ENCODE data around the gene TMBIM4.
"Not testable (repeated sequence)": the region's sequence is repeated elsewhere in the genome, so short reads cannot be mapped to it uniquely, and the experiment has no call there.

Gene TMBIM4

DNA sequence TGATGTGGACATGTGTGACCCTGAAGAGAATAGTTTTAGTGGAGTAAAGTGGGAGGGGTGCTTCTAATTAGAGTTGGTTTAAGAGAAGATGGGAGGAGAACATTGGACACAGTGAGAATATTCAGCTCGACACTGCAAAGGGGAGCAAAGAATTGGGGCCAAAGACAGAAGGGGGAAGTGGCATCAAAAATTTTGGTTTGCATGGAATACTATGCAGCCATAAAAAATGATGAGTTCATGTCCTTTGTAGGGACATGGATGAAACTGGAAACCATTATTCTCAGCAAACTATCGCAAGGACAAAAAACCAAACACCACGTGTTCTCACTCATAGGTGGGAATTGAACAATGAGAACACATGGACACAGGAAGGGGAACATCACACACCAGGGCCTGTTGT lies 15.0 kb upstream of the TMBIM4 start:
- DNase-seq (ENCODE audit: low read depth in 2 of 2) = not testable (repeated sequence)

DNA sequence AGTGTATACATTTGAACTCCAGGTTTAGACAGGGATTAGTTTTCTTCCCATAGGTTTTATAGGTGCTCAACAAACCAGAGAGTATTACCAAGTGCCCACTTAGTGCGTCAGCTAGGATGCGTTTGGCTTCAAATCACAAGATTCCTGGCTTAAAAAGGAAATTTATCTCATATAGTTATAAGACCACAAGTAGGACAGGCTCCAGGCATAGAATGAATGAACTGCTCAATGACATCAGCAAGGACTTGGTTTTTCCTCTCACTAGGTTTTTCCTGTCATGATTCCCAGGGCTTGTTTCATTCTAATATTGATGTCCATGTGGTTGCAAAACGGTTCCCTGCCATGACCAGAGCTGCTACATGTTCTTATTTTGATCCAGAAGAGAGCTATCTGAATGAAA lies 13.2 kb upstream of the TMBIM4 start:
- DNase-seq (ENCODE audit: low read depth in 2 of 2) = no peak

DNA sequence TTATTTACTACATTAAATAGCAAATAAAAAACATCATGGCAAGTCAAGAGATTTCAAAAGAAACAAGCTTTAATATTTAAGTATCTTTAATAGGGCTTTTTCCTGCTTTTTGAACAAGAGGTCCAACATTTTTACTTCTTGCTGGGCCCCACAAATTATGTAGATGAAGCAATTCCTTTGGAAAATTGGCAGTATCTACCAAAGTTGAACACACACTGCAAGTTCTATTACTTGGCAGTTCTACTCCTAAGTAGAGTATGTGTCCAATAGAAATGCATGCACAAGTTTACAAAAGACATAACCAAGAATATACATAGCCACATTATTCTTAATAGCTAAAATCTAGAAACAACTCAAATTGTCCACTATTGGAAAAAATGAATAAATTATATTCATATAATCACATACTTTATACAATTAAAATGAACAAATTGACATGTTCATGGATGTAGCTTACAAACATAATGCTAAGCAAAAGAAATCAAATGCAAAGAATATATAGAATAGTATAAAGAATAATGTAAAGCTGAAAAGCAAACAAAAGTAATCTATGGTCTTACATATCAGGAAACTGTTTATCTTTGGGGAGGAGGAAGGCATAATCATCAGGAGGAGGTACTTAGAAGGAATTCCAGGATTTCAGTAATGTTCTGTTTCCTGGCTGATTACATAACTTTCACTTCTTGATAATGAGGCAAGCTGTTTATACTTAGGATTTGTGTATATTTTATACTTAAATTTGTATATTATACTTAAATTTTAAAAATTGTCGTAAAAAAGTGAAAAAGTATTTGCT lies 6.5 kb upstream of the TMBIM4 start:
- no peak for DNase-seq (ENCODE audit: low read depth in 2 of 2)

DNA sequence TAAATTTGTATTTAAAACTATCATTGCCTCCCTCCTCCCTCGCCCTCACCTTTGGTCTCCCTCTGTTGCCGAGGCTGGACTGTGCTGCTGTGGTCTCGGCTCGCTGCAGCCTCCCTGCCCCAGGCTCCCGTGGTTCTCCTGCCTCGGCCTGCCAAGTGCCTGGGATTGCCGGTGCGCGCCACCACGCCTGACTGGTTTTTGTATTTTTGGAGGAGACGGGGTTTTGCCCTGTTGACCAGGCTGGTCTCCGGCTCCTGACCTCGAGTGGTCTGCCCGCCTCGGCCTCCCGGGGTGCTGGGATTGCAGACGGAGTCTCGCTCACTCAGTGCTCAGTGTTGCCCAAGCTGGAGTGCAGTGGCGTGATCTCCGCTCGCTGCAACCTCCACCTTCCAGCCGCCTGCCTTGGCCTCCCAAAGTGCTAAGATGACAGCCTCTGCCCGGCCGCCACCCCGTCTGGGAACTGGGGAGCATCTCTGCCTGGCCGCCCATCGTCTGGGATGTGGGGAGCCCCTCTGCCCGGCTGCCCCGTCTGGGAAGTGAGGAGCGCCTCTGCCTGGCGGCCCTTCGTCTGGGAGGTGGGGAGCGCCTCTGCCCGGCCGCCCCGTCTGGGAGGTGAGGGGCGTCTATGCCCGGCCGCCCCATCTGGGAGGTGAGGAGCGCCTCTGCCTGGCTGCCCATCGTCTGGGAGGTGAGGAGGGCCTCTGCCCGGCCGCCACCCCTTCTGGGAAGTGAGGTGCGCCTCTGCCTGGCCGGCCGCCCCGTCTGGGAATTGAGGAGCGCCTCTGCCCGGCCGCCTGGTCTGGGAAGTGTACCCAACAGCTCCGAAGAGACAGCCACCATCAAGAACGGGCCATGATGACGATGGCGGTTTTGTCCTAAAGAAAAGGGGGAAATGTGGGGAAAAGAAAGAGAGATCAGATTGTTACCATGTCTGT lies 4.9 kb upstream of the TMBIM4 start:
- DNase-seq (ENCODE audit: low read depth in 2 of 2) = not testable (repeated sequence)

DNA sequence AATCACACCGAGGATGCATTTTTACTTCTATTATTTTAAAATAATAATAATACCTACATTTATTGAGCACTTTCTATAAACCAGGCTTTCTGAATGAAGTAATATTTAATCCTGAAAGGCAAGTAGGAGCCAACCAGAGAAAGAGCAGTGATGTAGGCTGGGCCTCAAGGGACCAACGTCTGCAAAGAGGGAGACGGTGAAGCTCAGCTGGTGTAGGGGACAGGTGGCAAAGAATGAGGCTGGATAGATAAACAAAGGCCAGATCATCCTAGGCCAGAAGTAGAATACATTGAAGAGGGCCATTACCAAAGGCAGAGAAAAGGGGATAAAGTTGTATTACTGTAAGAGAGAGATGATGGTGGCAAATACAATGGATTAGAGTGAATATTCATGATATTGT lies 810 bp upstream of the TMBIM4 start:
- no peak for DNase-seq (ENCODE audit: low read depth in 2 of 2)

DNA sequence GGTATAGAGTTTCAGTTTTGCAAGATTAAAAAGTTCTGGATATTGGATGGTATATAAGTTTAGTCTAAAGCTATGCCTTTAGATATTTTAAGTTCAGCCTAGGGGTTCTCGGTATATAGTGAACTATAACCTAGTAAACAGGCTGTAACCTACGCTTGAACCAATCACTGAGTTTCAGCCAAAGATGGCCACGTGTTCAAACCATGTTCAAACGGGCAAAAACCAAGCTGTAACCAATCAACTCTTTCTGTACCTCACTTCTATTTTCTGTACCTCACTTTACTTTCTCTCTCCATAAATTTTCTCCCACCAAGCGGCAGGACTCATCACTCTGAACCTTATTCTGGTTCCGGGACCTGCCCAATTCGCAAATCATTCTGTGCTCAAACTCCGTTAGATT lies 1.4 kb downstream of the TMBIM4 start:
- DNase-seq (ENCODE audit: low read depth in 2 of 2) = no peak

DNA sequence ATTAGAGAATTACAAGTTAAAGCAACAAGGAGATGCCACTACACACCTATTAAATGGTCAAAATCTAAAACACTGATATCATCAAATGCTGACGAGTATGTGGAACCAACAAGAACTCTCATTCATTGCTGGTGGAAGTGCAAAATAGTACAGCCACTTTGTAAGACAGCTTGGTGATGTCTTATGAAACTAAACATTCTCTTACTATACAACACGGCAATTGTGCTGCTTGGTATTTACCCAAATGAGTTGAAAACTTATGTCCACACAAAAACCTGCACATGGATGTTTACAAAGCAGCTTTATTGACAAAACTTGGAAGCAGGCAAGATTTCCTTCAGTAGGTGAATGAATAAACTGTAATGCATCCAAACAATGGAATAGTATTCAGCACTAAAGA lies 3.2 kb downstream of the TMBIM4 start:
- DNase-seq (ENCODE audit: low read depth in 2 of 2) = no peak

DNA sequence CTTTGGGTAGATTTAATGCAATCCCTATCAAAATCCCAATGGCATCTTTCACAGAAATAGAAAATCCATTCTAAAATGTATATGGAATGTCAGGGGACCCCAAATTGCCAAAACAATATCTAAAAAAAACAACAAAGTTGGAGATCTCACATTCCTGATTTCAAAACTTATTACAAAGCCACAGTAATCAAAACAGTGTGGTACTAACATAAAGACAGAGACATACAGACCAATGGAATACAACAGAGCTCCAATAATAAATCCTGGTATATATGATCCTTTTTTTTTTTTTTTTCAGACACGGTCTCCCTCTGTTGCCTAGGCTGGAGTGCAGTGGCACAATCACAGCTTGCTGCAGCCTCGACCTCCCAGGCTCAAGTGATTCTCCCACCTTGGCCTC lies 4.7 kb downstream of the TMBIM4 start:
- no peak for DNase-seq (ENCODE audit: low read depth in 2 of 2)

DNA sequence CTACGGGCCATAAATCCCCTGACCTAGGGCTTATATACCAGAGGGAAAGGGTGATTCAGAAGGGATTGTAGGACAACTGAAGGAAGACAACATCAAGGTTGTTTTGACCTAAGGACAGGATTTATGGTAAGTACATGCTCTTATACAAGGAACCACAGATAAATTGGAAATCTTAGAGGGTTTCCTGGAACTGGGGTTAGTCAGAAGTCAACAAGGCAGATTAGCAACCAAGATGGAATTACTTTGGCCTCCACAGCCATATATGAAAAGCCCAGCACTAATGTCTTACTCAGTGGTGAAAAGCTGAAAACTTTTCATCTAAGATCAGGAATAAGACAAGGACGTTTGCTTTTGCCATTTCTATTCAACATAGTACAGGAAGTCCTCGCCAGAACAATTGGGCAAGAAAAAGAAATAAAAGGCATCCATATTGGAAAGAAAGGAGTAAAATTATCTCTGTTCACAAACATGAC lies 5.4 kb downstream of the TMBIM4 start:
- no peak for DNase-seq (ENCODE audit: low read depth in 2 of 2)

DNA sequence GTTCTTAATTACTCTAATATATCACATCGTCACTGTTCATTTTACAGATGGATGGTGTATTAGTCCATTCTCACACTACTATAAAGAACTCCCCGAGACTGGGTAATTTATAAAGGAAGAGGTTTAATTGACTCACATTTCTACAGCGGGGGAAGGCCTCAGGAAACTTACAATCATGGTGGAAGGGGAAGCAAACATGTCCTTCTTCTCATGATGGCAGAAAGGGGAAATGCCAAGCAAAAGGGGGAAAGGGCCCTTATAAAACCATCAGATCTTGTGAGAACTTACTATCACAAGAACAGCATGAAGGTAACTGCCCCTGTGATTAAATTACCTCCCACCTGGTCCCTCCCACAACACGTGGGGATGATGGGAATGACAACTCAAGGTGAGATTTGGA lies 6.5 kb downstream of the TMBIM4 start:
- no peak for DNase-seq (ENCODE audit: low read depth in 2 of 2)

DNA sequence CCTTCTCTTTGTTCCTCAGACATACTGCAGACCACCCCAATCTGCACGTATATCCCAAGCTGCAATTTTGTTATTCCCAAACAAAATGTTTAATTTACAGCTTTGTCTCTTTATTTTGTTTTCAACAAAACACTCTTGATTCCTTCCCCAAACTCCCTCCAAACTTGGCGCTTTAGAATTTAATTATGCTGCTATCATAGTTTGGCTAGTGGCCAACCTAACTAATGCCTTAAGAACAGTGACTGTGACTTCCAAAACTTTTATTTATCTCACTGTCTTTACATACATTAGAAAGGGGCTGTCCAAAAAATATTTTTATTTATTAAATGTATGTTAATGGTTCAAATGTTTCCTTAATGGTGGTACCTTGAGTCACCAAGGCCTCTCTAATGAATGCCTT lies 7.1 kb downstream of the TMBIM4 start:
- DNase-seq (ENCODE audit: low read depth in 2 of 2) = no peak

DNA sequence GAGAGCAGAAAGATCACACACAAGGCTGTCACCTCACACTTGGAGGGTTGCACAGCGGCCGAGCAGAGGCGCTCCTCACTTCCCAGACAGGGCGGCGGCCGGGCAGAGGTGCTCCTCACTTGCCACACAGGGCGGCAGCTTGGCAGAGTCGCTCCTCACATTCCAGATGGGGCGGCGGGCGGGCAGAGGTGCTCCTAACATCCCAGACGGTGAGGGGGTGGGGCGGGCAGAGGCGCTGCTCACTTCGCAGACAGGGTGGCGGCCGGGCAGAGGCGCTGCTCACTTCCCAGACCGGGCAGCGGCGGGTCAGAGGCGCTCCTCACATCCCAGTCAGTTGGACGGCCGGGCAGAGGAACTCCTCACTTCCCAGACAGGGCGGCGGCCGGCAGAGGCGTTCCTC lies 9.1 kb downstream of the TMBIM4 start:
- DNase-seq (ENCODE audit: low read depth in 2 of 2) = no peak

DNA sequence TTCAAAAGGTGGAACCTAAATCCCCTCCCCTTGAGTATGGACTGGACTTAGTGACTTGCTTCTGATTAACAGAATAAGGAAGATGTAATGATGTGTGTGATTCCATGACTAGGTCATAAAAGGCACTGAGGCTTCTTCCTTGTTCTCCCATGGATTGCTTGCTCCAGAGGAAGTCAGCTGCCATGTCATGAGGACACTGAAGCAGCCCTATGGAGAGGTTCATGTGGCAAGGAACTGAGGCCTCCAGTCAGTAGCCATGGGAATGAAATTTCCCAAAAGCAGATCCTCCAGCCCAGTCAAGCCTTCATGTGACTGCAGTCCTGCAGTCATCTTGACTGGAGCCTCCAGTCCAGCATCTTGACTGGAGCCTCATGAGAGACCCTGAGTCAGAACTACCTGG lies 10.7 kb downstream of the TMBIM4 start:
- DNase-seq (ENCODE audit: low read depth in 2 of 2) = no peak

DNA sequence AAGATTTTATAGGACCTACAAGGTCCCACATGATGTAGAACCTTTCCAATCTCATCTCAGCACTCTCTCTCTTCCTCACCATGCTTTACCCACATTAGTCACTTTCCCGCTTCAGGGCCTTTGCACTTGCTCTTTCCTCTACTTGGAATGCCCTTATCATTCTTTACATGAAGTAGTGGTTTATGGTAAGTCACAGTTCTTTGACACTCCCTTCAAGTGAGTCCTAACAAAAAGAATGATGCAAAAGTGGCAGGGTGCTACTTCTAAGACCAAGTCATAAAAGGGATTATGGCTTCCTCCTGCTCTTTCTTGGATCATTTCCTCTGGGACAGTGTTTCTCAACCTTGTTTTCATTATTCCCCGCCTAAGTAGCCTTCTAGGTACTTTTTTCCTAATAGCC lies 13.1 kb downstream of the TMBIM4 start:
- no peak for DNase-seq (ENCODE audit: low read depth in 2 of 2)

DNA sequence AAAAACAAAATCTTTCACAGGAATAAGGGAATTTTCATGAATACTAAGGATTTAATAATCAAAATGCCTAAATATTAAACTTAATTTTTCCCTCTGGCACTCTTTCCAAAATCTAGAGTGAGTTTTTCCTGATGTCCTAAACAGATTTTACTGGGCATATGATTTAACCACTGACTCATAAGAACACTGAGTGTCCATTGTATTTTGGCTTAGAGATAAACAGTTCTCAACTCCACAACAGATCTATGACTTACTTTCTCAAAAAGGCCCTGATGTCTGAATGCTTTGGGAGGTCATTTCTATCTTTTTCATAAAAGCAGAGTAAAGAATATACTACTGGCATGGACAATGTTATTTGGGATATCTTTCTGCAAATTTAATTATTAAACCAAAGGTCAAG lies 15.0 kb downstream of the TMBIM4 start:
- no peak for DNase-seq (ENCODE audit: low read depth in 2 of 2)

DNA sequence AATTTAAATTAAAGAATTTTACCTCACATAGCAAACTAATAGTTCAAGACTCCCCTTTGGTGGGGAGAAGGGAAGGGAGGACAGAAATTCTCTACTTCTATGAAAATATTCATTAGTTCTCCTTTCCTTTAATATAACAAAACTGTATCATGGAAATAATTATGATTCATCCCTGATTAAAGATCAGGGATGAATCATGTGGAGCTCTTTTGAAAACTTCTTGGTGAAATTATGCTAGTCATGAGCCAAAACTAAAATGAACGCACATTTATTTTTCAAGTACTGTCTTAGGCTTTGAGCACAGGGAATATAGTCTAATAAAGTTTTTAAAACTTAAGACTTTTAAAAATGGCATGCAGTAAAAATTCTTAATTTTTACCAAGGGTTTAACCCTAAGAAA lies 17.1 kb downstream of the TMBIM4 start:
- no peak for DNase-seq (ENCODE audit: low read depth in 2 of 2)

DNA sequence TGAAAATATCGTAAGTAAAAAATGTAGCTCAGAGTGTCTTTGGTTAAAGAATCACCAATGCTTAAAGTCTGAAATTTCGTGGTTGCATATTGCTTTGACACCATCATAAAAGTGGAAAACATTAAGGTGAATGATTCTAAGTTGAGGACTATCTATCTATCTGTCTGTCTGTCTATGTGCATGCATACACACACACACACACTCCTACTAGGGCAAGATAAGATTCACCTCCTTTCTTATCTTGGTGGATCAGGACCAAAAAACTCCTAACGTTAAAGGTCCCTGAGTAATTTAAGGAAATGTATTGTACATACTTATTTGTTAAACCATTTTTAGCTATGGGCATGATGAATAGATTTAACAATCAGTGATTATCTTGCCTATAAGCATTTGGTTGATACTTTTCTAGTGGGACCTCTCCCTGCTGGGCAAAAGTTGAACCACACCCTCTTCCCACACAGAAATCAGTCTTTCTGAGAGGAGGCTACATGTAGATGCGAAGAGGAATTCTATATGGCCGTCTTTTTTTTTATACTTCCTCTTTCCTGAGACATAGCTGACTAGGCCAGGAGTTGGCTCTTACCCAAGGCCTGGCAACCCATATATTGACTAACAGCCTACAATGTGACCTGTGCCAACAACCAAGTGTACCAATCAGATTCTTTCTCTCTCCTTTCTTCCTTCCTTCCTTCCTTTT lies 19.9 kb downstream of the TMBIM4 start:
- DNase-seq (ENCODE audit: low read depth in 2 of 2) = no peak

DNA sequence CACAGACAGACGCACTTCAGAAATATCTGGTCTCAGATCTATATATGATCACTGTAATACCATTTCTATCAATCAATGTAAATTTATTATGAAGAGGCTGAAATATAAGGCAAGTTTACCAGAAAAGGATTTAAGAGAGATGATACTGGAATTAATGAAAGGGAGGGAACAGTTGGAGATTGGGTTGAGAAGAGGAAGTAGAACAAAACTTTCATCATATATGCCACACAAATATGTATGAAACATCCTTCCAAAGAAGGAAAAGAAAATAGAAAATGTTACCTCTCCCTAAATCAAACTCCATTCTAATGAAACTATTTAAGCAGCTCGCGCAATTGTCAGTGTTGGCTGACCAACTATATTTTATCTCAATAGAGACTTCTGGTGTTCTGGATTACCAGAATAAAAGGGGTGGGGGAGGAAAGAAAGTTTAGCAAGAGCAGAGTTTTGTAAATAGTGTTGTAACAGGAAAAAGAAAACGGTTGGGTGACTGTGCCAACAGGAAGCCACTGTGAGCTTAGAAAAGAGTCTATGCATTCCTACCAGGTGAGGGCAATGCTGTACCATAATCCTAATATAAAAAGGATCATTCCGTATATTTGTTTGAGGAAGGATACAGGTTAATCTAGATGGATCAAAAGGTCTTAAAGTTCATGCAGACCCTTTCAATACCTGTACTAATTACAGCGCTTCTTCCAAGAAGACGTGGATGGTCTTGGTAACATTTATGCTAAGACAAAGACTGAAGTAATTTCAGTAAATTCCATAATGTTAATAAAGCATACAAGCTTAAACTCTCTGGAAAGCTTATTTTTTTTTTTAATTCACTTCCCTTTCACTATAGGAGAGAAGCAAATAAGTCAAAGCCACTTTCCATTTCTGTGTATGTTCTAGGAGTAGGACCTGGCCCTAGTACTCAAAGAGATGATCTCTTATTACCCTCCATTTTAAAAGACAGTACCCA lies 24.7 kb downstream of the TMBIM4 start:
- DNase-seq (ENCODE audit: low read depth in 2 of 2) = no peak

DNA sequence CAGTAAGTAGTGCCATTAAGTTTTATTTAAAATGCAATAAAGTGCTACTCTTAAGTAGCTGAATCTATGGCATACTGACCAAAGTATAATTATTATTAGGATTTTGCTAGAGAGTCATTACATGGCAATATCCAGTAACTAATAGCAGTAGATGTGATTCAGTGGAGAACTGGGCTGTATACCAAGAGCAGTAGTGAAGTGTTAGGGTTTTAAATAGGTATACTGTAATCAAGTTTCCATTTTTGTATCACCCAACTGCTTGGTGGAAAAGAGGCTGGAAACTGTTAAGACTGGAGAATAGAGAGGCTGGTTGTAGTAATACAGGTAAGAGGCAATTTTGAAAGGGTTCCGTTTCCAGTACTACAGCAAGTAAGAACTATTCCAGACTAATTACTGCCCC lies 25.9 kb downstream of the TMBIM4 start:
- DNase-seq (ENCODE audit: low read depth in 2 of 2) = no peak

DNA sequence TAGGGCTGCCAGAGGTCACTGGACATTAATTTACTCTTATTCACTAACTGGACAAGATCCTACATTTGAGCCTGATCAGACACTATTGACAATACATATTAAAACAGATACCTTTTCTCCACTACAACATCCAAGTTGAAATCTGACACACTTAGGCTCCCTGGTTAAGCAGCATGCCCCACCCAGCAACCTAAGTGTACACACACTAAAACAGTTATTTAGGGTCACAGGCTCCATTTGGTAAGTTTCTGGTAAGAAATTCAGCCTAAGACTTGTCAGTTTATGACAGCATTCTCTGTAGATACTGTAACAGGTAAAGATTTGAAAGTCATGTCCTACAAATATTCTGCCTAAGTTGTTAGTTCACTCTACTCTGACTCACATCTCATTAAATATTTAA lies 27.0 kb downstream of the TMBIM4 start:
- DNase-seq (ENCODE audit: low read depth in 2 of 2) = no peak

DNA sequence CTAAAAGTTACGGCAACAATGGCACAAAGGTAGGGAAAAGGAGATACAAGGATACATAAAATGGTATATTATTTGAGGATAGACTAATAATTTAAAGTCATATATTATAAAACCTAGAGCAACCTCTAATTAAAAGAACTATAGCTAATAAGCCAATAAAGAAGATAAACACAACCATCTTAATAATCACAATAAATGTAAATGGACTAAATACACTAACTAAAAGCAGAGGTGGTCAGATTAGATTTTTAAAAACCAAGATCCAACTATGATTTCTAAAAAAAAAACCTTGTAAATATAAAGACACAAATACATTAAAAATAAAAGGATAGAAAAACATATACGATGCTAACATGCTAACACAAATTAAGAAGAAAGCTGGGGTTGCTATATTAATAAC lies 28.5 kb downstream of the TMBIM4 start:
- DNase-seq (ENCODE audit: low read depth in 2 of 2) = no peak

All from stimulated activated CD4-positive, alpha-beta T cell treated with anti-CD3 and anti-CD28 coated beads, Interleukin-12 subunit alpha, Interleukin-12 subunit beta, amount 100 ng/mL, for 24 hours (primary cell).